Stromal cell of bone marrow (primary cell): ENCODE data around the gene ZNF446.
"Not testable (repeated sequence)": the region's sequence is repeated elsewhere in the genome, so short reads cannot be mapped to it uniquely, and the experiment has no call there.

Experiments
- DNase-seq: peaks from one replicate; pipeline ENCODE4 v3.0.0-alpha.2; 2012; ENCODE audit warnings: low read depth

The ZNF446 gene

DNA sequence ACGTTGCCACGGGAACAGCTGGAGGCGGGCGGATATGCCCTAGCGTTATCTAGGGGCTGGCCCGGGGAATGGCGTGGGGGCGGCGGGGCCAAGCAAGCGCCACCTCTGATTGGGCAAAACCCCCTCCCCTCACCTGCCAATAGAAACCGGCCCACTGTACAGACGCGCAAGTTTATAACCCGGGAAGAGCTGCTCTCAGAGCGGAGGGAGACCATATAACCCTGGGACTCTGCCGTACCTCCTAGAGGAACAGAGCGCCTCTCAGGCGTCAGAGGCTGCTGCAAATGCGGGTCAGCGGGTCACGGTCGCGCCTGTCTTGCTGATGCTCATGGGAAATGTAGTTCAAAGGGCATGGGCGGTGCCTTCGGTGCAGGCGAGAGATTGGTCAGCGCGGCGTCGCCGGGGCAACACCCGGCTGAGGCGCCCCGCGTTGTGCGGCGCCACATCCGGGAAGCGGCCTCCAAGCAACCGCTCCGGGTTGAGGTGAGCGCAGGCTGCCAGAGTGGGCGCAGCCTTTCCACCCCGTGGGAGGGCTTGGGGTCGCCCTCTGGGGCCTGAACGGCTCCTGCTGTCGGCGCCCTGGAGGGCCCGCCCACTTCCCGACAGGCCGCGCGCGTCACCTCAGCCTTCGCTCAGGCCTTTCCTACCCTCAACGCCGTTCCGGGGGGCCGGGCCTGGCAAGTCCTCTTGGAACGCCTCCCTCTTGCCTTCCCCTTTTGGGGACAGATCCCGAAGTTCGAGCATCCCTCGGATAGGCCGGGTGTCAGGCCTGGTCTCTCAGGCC lies at the start of gene ZNF446:
ZNF446 (plus strand) TSS at position 639 of the 784 bp plus-strand sequence. CDS start 867 bp downstream, outside the sequence.
- peak; percentile 96 for DNase-seq

DNA sequence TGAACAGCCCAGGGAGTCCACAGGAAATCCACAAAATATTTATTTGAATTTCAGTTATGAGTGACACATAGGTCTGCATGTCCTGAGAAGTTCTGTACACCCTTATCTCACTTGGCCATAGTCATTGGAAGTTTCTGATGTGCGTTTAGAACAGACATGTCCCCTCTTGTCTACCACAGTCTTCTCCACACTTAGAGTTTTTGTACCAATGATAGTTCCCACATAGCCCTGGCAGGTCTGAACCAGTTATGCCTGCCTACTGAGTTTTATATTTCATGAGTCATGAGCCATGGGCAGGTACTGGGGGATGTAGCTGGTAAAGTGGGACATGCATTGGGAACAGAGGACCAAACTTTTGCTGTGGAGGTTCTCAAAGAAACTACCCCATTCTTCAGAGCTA lies 47.5 kb upstream of the ZNF446 start:
- no peak for DNase-seq

DNA sequence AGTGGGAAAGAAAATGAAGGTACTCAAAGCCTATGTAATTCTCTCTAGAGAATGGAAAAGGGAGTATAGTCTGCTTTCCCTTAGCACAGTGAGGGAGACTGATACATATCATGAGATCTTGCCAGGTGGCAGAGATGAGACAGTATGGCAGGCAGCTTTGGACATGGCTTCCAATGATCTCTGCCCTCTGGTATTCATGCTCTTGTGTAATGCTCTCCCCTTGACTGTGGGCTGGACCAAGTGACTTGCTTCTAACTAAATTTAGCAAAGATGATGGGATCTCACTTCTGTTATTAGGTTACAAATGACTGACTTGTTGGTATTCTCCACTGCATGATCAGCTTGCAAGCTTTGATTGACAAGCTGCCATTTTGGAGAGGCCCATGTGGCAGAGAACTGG lies 46.4 kb upstream of the ZNF446 start:
- DNase-seq: no peak

DNA sequence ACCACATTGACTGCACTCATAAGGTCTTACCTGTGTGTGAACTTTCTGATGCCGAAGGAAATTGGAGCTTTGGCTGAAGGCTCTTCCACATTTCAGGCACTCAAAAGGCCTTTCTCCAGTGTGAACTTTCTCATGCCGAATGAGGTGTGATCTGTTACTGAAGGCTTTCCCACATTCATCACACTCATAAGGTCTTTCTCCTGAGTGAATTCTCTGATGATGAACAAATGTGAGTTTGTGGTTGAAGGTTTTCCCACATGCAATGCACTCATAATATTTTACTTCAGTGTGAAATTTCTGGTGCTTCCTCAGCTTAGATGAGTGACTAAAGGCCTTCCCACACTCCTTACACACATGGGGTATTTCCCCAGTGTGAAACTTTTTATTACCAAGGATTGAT lies 41.9 kb upstream of the ZNF446 start:
- no peak for DNase-seq

DNA sequence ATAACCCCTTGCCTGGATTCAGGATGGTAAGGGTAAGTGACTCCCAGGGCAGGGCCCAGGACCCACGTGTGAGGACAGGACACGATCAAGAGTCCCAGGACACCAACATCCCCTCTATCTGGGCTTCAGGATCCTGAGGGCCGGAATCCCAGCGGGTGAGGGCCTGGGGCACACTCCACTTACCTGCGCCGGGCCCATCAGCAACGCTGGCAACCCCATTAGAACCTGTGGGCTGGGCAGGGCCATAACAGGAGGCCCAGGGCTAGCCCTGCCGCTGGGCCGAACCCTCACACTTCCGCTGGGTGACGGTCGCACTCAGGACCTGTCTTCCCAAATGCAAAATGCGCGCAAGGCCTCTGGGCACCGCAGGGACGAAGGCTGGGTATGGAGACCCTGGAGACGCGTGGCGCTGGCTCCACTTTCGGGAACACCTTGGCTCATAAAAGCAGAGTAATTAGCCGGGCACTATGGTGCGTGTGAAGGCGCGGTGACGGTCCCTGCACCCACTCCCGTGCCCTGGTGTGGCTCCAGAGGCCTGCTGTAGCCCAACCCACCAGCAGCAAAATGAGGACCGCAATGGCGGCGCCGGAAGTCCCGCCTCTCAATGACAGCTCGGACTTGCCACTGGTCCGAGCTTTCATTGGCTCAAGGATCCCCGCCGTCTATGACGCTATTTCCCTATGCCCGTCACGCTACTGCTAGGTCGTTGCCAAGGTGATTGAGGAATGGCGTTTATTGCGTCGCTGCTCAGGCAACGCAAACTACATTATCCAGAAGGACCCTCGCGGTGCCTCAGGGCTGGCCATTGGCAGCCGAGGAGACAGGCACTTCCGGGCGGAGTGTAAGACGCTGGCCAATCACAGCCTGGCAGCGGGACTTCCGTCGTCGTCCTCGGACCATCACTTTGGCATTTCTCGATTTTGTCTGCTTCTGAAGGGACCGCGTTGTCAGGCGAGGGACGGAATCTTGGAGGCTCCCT lies 36.3 kb upstream of the ZNF446 start, which contains the start of gene ZNF132:
ZNF132 (minus strand) TSS at position 578 of the 979 bp plus-strand sequence; CDS start at position 246, 332 bp downstream.
- peak; percentile 100 for DNase-seq

DNA sequence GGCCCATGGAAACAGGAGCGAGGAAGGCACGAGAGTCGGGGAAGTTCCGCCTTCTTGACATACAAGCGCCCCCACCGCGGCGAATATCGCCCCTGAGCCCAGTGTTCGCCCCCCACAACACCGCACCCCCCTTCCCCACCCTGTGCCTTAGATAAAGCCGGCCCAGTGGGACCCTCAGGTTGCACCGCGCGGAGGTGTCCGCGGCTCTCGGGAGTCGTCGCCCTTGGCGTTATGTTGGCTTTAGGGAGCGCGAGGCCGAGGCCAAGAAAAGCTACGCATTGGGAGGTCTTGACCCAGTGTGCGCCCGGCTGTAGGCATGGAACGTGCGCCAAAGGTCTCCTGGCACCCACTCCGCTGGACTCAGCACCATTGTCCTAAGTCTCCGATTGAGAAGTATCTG lies 35.6 kb upstream of the ZNF446 start:
- no peak for DNase-seq

DNA sequence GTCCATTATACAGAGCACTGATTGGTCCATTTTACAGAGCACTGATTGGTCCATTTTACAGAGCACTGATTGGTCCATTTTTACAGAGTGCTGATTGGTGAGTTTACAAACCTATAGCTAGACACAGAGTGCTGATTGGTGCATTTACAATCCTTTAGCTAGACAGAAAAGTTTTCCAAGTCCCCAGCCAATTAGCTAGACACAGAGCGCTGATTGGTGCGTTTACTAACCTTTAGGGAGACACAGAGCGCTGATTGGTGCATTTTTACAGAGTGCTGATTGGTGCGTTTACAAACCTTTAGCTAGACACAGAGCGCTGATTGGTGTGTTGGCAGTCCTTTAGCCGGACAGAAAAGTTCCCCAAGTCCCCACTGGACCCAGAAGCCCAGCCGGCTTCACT lies 33.2 kb upstream of the ZNF446 start:
- not testable (repeated sequence) for DNase-seq

DNA sequence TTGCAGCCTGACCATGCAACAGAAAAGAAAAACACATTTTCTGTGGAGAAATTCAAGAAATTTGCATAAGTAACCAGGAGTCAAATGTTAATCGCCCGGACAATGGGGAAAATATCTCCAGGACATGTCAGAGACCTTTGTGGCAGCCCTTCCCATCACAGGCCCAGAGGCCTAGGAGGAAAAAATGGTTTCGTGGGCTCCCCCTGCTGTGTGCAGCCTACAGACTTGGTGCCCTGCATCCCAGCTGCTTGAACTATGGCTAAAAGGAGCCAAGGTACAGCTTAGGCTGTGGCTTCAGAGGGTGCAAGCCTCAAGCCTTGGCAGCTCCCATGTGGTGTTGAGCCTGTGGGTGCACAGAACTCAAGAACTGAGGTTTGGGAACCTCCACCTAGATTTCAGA lies 27.3 kb upstream of the ZNF446 start:
- not testable (repeated sequence) for DNase-seq

DNA sequence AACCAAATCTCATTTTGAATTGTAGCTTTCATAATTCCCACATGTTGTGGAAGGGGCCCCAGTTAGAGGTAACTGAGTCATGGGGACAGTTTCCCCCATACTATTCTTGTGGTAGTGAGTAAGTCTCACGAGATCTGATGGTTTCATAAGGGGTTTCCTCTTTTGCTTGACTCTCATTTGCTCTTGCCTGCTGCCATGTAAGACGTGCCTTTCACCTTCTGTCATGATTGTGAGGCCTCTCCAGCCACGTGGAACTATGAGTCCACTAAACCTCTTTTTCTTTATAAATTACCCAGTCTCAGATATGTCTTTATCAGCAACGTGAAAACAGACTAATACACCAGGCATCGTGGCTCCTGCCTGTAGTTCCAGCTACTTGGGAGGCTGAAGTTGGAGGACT lies 26.2 kb upstream of the ZNF446 start:
- not testable (repeated sequence) for DNase-seq

DNA sequence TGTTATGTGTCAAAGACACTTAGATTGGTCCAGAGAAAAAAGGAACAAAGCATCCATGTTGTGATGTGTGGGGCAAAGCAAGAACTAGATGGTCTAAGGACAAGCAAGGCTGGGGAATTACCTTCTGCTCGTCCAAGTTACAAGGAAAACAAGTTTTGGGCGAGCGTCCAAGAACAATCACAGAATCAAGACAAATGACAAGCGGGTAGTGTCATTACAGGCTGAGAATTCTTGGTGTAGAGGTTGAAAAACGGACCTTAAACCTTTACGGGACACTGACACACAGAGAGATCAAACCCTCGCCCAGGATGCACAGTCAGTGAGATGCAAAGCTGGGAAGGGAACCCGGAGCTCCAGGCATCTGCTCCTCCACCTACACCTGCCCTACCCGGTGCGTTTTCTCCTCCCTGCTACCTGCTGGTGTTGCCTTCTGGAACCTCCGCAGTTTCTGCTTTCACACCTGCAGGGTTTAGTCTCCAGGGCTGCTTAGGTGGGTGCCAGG lies 25.2 kb upstream of the ZNF446 start:
- no peak for DNase-seq

DNA sequence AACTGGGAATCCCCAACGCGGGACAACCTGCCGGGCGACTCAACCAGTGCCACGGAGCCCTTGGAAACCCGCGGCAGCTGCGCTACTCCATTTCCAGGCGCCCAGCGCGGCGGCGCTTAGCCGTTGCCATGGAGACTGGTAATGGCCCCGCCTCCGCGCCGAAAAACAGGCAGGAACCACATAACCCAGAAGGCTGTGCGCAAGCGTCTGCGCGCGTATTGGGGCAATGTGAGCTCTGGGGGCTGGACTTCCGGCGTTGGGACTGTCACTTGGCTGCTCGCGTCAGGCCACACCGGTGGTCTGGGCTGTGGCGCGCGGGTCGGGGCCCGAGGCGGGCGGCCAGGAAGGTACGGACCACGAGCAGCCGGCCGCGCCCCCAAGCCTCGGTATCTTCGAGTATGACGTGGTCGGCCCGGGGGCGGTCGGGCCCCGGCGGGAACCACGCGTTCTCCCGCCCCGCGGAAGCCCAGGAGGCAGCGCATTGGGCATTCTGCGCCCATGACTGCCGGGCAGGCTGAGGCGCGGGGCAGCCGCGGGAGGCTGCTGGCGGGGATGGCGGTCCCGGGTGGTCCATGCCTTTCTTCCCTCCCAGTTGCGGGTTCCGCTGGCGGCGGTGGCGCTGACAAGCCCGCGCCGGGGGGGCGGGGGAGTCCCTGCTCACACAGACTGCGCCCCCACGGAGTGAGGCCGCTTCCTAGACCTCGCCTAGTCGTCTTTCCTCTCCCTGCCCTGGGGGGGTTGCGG lies 24.6 kb upstream of the ZNF446 start, which contains the start of gene ZNF324B:
ZNF324B (plus strand) TSS at position 265 of the 744 bp plus-strand sequence. CDS start 2,080 bp downstream, outside the sequence.
- DNase-seq: peak; percentile 93

DNA sequence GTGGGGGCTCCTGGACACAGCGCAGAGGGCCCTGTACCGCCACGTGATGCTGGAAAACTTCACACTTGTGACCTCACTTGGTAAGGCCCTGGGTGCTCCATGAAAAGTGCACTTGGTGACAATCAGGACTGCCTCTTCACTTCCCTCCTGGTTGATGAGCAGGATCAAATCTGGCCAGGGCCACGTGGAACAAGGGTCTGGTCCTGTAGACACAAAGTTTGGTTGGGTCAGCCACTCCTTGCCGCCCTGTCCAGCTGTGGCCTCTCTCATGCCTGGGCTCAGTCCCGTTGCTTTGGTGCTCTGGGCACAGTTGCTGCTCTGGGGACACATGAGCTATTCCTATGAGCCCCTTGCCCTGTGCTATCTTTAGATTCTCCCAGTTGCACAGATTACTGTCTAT lies 22.4 kb upstream of the ZNF446 start:
- DNase-seq: no peak

DNA sequence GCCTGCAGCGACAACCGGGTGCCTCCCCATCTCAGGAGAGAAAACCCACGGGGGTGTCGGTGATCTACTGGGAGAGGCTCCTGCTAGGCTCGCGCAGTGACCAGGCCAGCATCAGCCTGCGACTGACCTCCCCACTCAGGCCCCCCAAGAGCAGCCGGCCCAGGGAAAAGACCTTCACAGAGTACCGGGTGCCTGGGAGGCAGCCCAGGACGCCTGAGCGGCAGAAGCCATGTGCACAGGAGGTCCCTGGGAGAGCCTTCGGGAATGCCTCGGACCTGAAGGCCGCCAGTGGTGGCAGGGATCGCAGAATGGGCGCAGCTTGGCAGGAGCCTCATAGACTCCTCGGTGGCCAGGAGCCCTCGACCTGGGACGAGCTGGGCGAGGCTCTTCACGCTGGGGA lies 20.8 kb upstream of the ZNF446 start:
- no peak for DNase-seq

DNA sequence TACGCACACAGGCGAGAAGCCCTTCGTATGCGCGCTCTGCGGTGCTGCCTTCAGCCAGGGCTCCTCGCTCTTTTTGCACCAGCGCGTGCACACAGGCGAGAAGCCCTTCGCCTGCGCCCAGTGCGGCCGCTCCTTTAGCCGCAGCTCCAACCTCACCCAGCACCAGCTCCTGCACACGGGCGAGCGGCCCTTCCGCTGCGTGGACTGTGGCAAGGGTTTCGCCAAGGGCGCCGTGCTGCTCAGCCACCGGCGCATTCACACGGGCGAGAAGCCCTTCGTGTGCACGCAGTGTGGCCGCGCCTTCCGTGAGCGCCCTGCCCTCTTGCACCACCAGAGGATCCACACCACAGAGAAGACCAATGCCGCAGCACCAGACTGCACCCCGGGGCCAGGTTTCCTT lies 20.0 kb upstream of the ZNF446 start:
- no peak for DNase-seq

DNA sequence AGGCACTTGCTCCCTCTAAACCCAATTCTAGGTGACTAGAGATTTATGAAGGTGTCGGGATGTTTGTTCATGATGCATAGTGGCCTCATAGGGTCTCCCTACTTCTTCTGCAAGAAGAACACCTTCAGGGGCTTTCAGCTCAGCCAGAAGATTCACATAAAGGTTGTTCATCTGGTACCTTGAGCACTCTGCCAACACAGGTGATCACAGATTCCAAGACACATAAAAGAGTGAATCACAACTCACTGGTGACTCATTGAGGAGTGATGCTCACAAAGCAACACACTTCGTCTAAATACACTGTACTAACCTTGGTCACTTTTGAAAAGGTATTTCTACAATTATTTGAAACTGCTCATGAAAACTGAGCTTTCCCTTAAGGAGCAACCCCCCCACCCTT lies 16.1 kb upstream of the ZNF446 start:
- DNase-seq: no peak

DNA sequence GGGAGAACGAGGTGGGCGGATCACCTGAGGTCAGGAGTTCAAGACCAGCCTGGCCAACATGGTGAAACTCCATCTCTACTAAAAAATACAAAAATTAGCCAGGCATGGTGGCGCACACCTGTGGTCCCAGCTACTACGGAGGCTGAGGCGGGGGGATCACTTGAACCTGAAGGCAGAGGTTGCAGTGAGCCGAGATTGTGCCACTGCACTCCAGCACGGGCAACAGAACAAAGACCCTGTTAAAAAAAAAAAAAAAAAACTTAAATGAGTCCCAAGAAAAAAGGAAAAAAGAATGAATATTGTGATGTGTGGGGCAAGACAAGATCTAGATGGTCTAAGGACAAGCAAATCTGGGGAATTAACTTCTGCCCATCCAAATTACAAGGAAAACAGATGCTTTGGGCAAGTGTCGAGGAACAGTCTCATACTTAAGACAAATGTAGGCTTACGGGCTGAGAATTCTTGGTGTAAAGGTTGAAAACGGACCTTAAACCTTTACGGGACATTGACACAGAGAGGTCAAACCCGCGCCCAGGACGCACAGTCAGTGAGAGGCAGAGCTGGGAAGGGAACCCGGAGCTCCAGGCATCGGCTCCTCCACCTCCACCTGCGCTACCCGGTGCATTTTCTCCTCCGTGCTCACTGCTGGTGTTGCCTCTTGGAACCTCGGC lies 9.9 kb upstream of the ZNF446 start:
- DNase-seq: no peak

DNA sequence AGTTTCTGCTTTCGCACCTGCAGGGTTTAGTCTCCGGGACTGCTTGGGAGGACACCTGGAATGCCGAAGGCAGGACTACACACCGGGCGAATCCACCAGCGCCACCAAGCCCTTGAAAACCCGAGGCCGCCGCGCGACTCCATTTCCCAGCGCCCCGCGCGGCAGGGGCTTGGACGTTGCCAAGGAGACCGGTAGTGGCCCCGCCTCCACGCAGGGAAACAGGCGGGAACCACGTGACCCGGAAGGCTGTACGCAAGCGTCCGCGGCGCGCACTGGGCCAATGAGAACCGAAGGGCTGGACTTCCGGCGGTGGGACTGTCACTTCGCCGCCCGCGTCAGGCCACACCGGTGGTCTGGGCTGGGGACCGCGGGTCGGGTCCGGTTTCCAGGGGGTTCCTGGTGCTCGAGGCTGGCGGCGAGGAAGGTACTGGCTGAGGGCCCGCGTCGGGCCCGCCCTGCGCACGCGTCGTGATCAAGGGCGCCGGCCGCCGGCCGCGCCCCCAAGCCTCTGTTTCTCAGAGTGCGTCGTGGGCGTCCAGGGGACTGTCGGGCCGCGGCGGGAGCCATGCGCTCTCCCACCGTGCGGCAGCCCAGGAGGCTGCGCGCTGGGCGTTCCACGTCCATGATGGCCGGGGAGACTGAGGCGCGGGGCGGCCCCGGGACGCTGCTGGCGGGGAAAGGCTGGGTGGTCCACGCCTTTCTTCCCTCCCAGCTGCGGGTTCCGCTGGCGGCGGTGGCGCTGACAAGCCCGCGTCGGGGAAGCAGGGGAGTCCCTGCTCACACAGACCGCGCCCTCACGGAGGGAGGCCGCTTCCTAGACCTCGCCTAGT lies 9.2 kb upstream of the ZNF446 start, which contains the start of gene ZNF324:
ZNF324 (plus strand) TSS at position 321 of the 830 bp plus-strand sequence. CDS start 2,106 bp downstream, outside the sequence.
- DNase-seq: peak; percentile 92

DNA sequence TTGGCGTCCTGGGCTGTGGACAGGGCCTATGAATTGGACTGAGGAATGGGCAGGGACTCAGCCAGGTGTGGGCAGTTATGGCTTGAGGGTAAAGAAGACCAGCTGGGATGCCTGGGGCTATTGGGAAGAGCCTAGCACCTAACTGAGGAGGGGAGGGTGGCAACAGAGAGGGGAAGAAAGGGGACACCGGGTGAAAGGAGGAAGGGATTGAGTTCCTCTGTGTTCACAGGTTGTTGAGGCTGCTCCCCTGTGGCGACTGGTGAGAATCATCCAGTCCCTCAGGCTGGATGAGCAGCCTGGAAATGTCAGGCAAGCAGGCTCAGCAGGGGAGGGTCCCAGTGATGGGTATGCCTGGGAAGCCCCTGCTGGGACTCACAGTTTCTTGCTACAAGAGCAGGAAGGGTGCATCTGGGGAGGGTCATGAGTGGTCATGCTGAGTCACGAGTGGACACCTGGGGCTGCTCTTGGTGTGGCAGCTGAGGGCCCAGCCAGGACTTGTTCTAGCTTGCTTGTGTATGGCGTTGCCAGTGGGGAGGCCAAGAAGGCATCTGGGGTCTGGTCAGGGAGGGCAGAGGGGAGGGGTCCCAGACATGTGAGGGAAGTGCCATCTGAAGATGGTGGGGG lies 7.8 kb upstream of the ZNF446 start:
- no peak for DNase-seq

DNA sequence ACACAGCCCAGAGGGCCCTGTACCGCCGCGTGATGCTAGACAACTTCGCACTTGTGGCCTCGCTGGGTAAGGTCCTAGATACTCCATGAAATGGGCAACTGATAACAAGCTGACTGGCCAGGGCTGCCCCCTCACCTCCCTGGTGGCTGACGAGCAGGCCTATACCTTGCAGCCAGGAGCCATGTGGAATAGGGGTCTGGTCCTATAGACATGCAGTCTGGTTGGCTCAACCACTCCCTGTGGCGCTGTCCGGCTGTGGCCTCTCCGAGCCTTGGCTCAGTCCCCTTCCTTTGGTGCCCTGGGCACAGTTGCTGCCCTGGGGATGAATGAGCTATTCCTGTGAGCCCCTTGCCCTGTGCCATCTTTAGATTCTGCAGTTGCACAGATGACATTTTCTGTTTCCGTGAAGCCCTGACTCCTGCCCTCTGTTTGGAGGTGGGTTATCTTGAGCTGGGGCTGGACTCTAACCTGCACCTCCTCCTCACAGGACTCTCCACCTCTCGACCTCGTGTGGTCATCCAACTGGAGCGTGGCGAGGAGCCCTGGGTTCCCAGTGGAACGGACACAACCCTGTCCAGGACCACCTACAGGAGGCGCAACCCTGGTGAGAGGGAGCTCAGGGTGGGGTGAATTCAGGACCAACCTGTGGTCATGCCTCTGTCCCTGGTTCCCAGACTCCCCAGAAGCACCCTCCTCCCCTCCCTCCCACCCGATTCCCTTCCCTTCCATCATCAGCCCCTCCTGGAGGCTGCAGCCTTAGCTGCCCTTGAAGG lies 6.7 kb upstream of the ZNF446 start:
- no peak for DNase-seq
